Measurements from ENCODE around the gene ACP6.

Gene ACP6

DNA sequence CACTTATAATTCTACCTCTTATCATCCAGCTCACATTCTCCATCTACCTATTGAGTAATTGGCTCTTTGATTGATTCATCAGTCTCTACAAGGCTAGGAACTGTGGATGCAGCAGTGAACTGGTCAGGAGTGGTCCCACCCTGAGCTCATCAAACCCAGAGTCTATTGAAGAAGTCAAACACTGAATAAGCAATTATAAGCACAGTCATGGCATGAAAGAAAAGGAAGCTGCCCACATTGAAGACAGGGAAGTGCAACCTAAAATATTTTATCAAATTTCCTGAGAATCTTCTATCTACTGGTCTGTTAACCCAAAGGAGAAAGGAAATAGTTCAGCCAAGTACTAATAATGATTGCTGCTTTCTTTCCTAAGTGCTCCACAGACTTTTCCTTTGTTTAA lies 35.7 kb downstream of the ACP6 start:
- no peak overlapping the region for H3K4me3 ChIP-seq (ENCODE audit: low read depth, low read length)
- TF ChIP-seq, protein P1, sequence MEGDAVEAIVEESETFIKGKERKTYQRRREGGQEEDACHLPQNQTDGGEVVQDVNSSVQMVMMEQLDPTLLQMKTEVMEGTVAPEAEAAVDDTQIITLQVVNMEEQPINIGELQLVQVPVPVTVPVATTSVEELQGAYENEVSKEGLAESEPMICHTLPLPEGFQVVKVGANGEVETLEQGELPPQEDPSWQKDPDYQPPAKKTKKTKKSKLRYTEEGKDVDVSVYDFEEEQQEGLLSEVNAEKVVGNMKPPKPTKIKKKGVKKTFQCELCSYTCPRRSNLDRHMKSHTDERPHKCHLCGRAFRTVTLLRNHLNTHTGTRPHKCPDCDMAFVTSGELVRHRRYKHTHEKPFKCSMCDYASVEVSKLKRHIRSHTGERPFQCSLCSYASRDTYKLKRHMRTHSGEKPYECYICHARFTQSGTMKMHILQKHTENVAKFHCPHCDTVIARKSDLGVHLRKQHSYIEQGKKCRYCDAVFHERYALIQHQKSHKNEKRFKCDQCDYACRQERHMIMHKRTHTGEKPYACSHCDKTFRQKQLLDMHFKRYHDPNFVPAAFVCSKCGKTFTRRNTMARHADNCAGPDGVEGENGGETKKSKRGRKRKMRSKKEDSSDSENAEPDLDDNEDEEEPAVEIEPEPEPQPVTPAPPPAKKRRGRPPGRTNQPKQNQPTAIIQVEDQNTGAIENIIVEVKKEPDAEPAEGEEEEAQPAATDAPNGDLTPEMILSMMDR (IDR thresholded peaks at IDR 0.05; ENCODE audit: low read depth, low read length) = no peak
- TF ChIP-seq MYC (IDR thresholded peaks at IDR 0.05; ENCODE audit: low read depth, low read length) (no peak), POLR2A (IDR thresholded peaks at IDR 0.05; ENCODE audit: extremely low read depth, insufficient read length) (no peak)
- TF ChIP-seq, protein P2, sequence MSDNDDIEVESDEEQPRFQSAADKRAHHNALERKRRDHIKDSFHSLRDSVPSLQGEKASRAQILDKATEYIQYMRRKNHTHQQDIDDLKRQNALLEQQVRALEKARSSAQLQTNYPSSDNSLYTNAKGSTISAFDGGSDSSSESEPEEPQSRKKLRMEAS (IDR thresholded peaks at IDR 0.05; ENCODE audit: low read depth, low read length) = no peak
- no peak for DNase-seq (ENCODE audit: low read depth)

DNA sequence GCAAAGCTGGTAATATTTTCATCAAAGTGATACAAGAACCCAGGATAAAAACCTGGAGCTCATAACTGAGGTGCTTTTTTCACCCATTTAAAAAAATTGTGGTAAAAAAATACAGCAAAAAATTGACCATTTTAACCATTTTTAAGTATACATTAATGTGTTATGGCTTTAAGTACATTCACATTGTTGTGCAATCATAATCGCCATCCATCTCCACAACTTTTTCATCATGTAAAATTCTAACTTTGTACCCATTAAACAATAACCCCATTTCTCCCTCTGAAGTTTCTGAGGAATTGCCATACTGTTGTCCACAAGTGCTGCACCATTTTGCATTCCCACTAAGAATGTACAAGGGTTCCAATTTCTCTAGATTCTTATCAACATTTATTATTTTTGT lies 36.6 kb downstream of the ACP6 start:
- DNase-seq (ENCODE audit: low read depth) = no peak
- no peak for TF ChIP-seq MYC (IDR thresholded peaks at IDR 0.05; ENCODE audit: low read depth, low read length)
- TF ChIP-seq, protein P2 (IDR thresholded peaks at IDR 0.05; ENCODE audit: low read depth, low read length) = no peak
- TF ChIP-seq, protein P1 (IDR thresholded peaks at IDR 0.05; ENCODE audit: low read depth, low read length) = no peak
- TF ChIP-seq POLR2A (IDR thresholded peaks at IDR 0.05; ENCODE audit: extremely low read depth, insufficient read length) = no peak

DNA sequence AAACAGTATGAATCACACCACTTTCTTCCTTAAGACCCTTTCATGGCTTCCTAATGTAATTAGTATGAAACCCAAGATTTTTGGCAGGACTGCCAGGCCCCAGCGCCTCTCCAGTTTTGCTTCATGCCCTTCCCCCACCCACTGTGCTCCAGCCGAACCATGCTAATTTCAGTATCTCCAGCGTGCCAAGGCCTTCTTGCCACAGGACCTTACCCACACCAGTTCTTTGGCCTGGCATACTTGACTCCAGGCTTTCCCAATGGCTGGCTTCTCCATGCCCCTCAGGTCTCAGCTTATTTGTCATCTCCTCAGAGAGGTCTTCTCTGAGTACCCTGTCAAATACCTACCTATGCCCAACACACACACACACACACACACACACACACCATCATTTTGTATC lies 38.5 kb downstream of the ACP6 start:
- no peak for TF ChIP-seq MYC (IDR thresholded peaks at IDR 0.05; ENCODE audit: low read depth, low read length)
- TF ChIP-seq, protein P1 (IDR thresholded peaks at IDR 0.05; ENCODE audit: low read depth, low read length) = no peak
- TF ChIP-seq POLR2A (IDR thresholded peaks at IDR 0.05; ENCODE audit: extremely low read depth, insufficient read length) = no peak
- TF ChIP-seq, protein P2 (IDR thresholded peaks at IDR 0.05; ENCODE audit: low read depth, low read length) = no peak
- DNase-seq (ENCODE audit: low read depth) = no peak
- H3K4me3 ChIP-seq (ENCODE audit: low read depth, low read length) = no peak overlapping the region

More for the DNA sequence above, 36.6 kb downstream of the ACP6 start:
- no peak overlapping the region for H3K4me3 ChIP-seq (ENCODE audit: low read depth, low read length)

DNA sequence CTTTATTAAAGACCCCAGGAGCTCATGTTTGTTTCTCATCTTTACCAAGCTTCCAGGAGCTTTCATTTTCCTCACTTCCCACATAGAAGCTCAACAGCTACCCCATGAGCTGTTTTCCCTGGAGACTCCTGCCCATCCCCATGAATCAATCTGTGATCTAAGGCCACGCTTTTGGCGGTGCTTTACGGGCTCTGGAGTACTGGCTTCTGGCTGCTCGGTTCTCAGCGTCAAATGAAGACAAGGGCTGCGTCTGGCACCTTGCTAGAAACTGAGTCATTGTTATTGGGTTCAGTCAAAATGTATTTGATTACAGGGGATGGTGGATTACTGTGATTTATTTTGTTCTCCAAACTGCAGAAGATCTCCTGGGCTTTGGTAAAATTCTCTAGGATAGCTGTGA lies 39.9 kb downstream of the ACP6 start:
- TF ChIP-seq MYC (IDR thresholded peaks at IDR 0.05; ENCODE audit: low read depth, low read length) (no peak), POLR2A (IDR thresholded peaks at IDR 0.05; ENCODE audit: extremely low read depth, insufficient read length) (no peak)
- TF ChIP-seq, protein P1 (IDR thresholded peaks at IDR 0.05; ENCODE audit: low read depth, low read length) = no peak
- TF ChIP-seq, protein P2 (IDR thresholded peaks at IDR 0.05; ENCODE audit: low read depth, low read length) = no peak
- no peak overlapping the region for H3K4me3 ChIP-seq (ENCODE audit: low read depth, low read length)
- DNase-seq (ENCODE audit: low read depth) = no peak

DNA sequence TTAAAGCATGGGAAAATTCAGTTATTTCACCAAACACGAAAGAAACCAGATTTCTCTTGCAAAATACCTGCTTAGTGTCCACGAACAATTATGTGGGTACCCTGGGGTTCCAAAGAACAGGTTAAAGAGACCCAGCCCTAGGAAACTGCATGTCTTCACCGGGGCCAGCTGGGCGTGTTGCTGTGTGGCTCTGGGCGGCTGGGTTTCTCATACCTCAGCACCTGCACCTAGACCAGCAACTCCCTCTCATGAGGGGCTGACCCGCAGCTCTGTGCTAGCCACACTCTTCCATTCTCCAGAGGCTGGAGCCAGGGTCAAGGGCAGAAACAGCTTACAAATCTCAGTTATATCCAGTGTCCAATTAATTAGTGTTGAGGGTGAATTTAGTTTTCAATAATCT lies 40.3 kb downstream of the ACP6 start:
- DNase-seq (ENCODE audit: low read depth) = no peak
- TF ChIP-seq POLR2A (IDR thresholded peaks at IDR 0.05; ENCODE audit: extremely low read depth, insufficient read length) (no peak), MYC (IDR thresholded peaks at IDR 0.05; ENCODE audit: low read depth, low read length) (no peak)
- TF ChIP-seq, protein P2 (IDR thresholded peaks at IDR 0.05; ENCODE audit: low read depth, low read length) = no peak
- TF ChIP-seq, protein P1 (IDR thresholded peaks at IDR 0.05; ENCODE audit: low read depth, low read length) = no peak
- no peak overlapping the region for H3K4me3 ChIP-seq (ENCODE audit: low read depth, low read length)

DNA sequence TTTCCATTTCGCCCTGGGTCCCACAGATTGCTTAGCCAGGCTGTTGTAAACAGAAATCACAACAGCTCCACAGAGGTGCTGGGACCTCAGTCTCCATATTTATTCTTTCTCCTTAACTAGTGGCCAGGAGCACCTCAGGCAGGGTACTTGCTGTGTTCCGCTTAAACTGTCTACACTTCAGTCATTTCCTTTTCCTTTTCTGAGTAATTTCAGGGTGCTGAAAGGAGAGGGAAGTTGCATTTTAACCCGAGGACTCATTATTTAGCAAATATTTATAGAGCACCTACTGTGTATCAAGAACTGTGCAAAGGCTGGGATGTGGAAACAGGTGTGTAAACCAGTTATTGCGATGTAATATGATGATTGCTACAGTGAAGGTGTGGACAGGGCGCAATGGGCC lies 41.9 kb downstream of the ACP6 start:
- TF ChIP-seq MYC (IDR thresholded peaks at IDR 0.05; ENCODE audit: low read depth, low read length) = no peak
- TF ChIP-seq, protein P2 (IDR thresholded peaks at IDR 0.05; ENCODE audit: low read depth, low read length) = no peak
- TF ChIP-seq, protein P1 (IDR thresholded peaks at IDR 0.05; ENCODE audit: low read depth, low read length) = no peak
- TF ChIP-seq POLR2A (IDR thresholded peaks at IDR 0.05; ENCODE audit: extremely low read depth, insufficient read length) = no peak
- H3K4me3 ChIP-seq (ENCODE audit: low read depth, low read length) = no peak overlapping the region
- DNase-seq (ENCODE audit: low read depth) = no peak
